Thyroid gland (tissue), 4 donors: Measurements from ENCODE around the gene BICD1.

ENCODE experiments used
- CTCF ChIP-seq, 6 experiments: fragments of 200-600 bp in 3 of 6; fragments of 450-650 bp in 3 of 6; sonication (generic) in 3 of 6; IDR thresholded peaks; one replicate each; pipeline ENCODE4 v1.5.1; 2016 to 2019; ENCODE audit warnings: antibody characterized with exemption in 6 of 6, mild to moderate bottlenecking in 2 of 6, inconsistent platforms in 1 of 6, moderate library complexity in 1 of 6
- POLR2A ChIP-seq, 2 donors: fragments of 450-650 bp; IDR thresholded peaks; one replicate each; pipeline ENCODE4 v1.6.1; 2017; ENCODE audit warnings: antibody characterized with exemption in 2 of 2, mild to moderate bottlenecking in 2 of 2, moderate library complexity in 1 of 2

GRCh38 chr12:32151086-32151485, 44.4 kb downstream of the BICD1 start:
- TF ChIP-seq CTCF (IDR thresholded peaks at IDR 0.05) (no peak), POLR2A (IDR thresholded peaks at IDR 0.05) (no peak)
